ENCODE data around the gene PEMT.

- TF ChIP-seq TAF1 (IDR thresholded peaks at IDR 0.05; ENCODE audit: control insufficient read depth, extremely low read depth, insufficient read depth, low read length, severe bottlenecking) = no peak
- TF ChIP-seq MYC (IDR thresholded peaks at IDR 0.05; ENCODE audit: low read depth, low read length) = no peak
- TF ChIP-seq MYC (CRISPR knock-in tag; IDR thresholded peaks at IDR 0.05; ENCODE audit: borderline replicate concordance, low read depth) = no peak
Observed at GRCh38 chr17:17605729-17606088, 14.2 kb upstream of the PEMT start.

All from K562 (cell line).